Erythroblast (primary cell): Measurements from ENCODE around the gene REV3L.
A peak's percentile ranks its signal among the peaks of the same experiment; 100 is the strongest.
"Not testable (repeated sequence)": the region's sequence is repeated elsewhere in the genome, so short reads cannot be mapped to it uniquely, and the experiment has no call there.

Experiments
- DNase-seq, 2 experiments: peaks; one replicate each; lab custom pipeline; 2025; lab: John Stamatoyannopoulos, UW
- GATA1 ChIP-seq: IDR thresholded peaks from 2 replicates; pipeline ENCODE4 v1.6.1; 2011; ENCODE audit warnings: low read depth, mild to moderate bottlenecking, control low read depth, low read length, moderate library complexity
- POLR2A ChIP-seq: IDR thresholded peaks from 2 replicates; pipeline ENCODE4 v1.6.1; 2011; ENCODE audit warnings: mild to moderate bottlenecking, low read length

The REV3L gene

DNA sequence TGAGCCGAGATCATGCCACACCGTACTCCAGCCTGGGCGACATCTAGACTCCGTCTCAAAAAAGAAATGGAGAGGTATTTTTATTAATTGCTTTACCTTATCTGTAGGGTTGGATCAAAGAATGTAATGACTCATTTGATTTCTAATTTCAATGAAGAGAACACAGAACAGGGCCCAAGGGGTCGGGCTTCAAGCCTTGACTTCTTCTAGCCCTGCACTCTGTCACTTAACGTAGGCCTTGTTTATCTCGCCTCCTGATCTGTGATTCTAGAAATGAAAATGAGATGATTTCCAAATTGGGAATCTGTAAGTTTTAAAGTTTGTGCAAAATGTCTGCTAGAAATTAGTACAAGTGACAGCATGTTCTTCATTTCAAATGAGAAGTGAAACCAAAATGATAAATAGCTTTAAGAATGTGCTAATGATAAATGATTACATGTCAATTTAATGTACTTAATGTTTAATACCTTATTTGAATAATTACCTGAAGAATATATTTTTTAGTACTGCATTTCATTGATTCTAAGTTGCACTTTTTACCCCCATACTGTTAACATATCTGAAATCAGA is 215.2 kb downstream of the REV3L start:
- TF ChIP-seq GATA1 (no peak), POLR2A (no peak)
- DNase-seq, result no peak

DNA sequence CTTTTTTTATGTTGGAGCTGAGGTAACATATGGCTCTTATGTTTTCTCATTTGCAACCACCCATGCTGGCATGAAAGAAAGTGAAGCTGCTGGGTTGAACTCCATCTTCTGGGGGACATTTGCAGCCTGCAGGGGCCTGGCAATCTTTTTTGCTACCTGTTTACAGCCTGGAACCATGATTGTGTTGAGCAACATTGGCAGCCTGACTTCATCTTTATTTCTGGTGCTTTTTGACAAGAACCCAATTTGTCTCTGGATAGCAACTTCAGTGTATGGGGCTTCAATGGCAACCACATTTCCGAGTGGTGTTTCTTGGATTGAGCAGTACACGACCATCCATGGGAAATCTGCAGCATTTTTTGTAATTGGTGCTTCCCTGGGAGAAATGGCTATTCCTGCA is 216.7 kb downstream of the REV3L start:
- no peak for TF ChIP-seq POLR2A
- TF ChIP-seq GATA1, result no peak
- DNase-seq, result peak in 1 of 2 experiments; percentile 69

- TF ChIP-seq POLR2A (peak; percentile 66), GATA1 (no peak)
- DNase-seq, result peak; percentile 86 to 91
Measured at GRCh38 chr6:111265842-111266241, 217.2 kb downstream of the REV3L start.

- TF ChIP-seq POLR2A (peak; percentile 26), GATA1 (no peak)
- peak; percentile 78 to 87 for DNase-seq
Measured at GRCh38 chr6:111263837-111264236, 219.2 kb downstream of the REV3L start.

GRCh38 chr6:111260570-111261298 is 222.3 kb downstream of the REV3L start:
- DNase-seq, result peak in 1 of 2 experiments; percentile 31
- no peak for TF ChIP-seq GATA1
- TF ChIP-seq POLR2A, result peak; percentile 5

- TF ChIP-seq POLR2A (peak; percentile 94), GATA1 (no peak)
- DNase-seq, result peak; percentile 100
Measured at GRCh38 chr6:111259089-111259831, 223.8 kb downstream of the REV3L start.

GRCh38 chr6:111258615-111259088 is 224.4 kb downstream of the REV3L start:
- no peak for DNase-seq
- TF ChIP-seq GATA1 (no peak), POLR2A (no peak)

GRCh38 chr6:111258010-111258409 is 225.0 kb downstream of the REV3L start:
- DNase-seq, result no peak
- TF ChIP-seq GATA1 (no peak), POLR2A (no peak)

DNA sequence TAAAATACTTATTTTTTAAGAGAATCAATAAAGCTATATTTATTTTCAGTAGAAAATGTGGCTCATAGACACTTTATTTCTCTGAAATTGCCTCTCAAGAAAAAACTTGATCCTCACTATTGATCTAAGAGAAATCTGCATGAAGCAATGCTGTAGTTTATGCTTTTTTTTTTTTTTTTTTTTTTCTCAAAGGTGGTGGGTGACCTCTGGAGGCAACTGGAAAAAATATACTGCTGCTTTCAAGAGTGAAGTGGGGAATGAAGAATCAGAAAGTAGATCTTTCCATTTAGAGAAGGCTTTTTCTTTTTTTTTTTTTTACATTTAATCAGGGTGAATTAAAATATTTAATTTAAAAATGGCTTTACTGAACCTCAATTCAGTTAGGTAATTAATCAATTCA is 226.4 kb downstream of the REV3L start:
- peak in 1 of 2 experiments; percentile 11 for DNase-seq
- TF ChIP-seq POLR2A (no peak), GATA1 (no peak)

DNA sequence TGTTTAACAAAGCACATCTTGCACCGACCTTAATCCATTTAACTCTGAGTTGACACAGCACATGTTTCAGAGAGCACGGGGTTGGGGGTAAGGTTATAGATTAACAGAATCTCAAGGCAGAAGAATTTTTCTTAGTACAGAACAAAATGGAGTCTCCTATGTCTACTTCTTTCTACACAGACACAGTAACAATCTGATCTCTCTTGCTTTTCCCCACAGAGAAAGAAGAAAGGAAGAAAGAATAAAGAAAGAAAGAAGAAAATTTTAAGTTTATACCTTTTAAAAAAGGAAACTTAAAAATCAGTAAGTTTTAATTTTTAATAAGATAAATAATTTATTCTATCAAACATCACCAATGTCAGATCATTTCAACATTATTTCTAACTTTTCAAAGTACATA is 227.2 kb downstream of the REV3L start:
- DNase-seq, result not testable (repeated sequence)

- TF ChIP-seq POLR2A (no peak), GATA1 (no peak)
Measured at GRCh38 chr6:111254779-111255166, 228.2 kb downstream of the REV3L start.

DNA sequence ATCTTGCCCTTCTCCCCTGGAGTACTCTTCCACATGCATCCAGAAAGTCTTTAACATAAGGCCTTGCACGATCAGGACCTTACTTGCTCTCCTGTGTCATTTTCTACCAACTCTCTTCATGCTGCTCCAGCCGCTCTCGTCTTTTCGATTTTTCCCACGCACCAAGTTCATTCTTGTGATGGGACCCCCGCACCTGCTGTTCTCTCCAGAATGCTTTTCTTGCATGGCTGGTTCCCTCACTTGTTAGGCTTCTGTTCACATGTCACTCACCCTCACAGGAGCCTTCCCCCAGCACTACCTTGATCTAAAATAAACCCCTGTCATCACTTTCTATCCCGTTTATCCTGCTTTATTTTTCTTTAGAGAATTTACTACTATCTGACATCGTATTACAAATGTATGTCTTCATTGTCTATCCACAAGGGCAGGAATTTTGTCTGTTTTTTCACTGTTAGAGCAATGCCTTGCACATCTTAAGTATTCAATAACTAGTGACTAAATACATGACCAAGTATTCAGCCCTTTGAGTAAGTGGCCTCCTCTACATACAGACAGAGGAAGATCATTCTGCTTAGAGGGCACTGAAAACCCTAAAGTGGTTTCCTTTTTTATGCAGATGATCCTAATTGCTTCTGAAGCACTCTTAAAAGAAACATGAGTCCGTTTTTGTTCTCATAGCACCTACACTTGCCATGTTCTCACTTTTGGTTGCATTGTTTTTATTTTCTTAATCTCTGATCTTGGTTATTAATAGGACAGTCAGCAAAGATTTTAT is 228.8 kb downstream of the REV3L start:
- TF ChIP-seq POLR2A (no peak), GATA1 (no peak)
- DNase-seq, result no peak

More at GRCh38 chr6:111254779-111255166, 228.2 kb downstream of the REV3L start:
- no peak for DNase-seq

DNA sequence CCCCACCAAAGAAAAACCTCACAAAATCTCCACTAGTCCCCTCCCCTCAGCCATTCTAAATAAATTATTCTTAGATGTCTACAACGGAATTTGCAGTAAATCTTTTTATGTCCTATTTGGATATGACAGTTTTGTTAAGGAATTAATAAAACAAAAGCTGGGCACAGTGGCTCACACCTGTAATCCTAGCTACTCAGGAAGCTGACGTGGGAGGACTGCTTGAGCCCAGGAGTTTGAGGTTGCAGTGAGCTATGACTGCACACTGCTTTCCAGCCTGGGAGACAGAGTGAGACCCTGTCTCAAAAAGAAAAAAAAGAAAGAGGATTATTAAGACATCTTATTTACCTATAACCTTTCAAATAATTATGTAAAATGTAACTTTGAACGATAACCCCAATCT is 230.3 kb downstream of the REV3L start:
- no peak for TF ChIP-seq GATA1
- TF ChIP-seq POLR2A, result no peak
- no peak for DNase-seq
